ENCODE results near the gene DNAAF6. TPM values are rescaled to one million over a fixed set of nuclear protein-coding genes. Genes with fewer than 3 reads are reported as not detected.

The DNAAF6 gene
- total and polyA plus RNA-seq, 4 donors = not detected

DNA sequence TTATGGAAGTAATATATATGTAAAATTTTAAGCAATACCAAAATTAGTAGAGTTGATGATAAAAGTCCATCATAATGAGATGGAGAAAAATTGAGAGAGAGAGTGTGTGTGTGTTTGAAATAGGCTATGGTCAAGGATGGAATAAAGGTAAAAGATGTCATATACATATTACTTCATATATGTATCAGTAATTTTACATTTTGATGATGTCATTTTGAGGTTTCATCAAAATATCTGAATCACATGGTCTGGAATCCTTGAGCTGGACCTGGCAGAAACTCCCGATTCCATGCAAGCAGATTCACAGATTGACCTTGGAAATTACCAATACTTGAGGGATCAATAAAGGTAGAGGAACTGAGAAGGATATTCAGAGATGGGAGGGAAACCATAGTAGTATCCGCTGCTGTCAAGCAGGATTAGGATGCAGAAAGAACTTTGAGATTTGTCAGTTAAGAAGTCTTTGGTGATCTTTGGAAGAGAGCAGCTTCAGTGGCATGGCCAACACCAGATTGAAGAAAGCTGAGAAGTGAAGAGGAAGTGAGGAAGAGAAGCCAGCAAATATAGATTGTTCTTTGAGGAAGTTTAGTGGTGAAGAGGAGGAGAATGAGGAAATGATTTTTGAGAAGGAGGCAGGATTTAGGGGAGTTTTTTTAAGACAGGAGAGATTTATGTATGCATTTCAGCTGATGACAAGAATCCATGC, 21.5 kb downstream of the DNAAF6 start (continued):
- no peak for TF ChIP-seq REST (IDR thresholded peaks at IDR 0.05)
- TF ChIP-seq FOXA2 (IDR thresholded peaks at IDR 0.05) = no peak
- no peak for TF ChIP-seq NR2F2 (IDR thresholded peaks at IDR 0.05)

- Histone ChIP-seq H3K4me1 (ENCODE audit: control insufficient read depth in 4 of 4, insufficient read depth in 4 of 4, low read length in 3 of 4) (no peaks in the 10 kb centered on the region), H3K9ac (ENCODE audit: low read depth in 1 of 2, low read length in 2 of 2) (no peak overlapping the region), H3K27ac (ENCODE audit: low read depth in 1 of 2, low read length in 2 of 2) (no peak overlapping the region), H3K4me3 (ENCODE audit: low read depth in 1 of 3, low read length in 3 of 3) (no peak overlapping the region), H3K27me3 (ENCODE audit: control insufficient read depth in 4 of 4, insufficient read depth in 4 of 4, low read length in 3 of 4) (no peaks in the 10 kb centered on the region), H3K9me3 (ENCODE audit: control insufficient read depth in 4 of 4, low read length in 3 of 4) (no peaks in the 10 kb centered on the region), H3K36me3 (ENCODE audit: control insufficient read depth in 4 of 4, insufficient read depth in 3 of 4, low read depth in 1 of 4, low read length in 3 of 4) (no peaks in the 10 kb centered on the region)
- DNase-seq (ENCODE audit: low spot score) = no peak
- WGBS = 84% methylated on average over 2 of the region's 2 CpGs
- TF ChIP-seq, protein P1, sequence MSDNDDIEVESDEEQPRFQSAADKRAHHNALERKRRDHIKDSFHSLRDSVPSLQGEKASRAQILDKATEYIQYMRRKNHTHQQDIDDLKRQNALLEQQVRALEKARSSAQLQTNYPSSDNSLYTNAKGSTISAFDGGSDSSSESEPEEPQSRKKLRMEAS (IDR thresholded peaks at IDR 0.05) = no peak
- TF ChIP-seq SP1 (IDR thresholded peaks at IDR 0.05) = no peak
- TF ChIP-seq YY1 (IDR thresholded peaks at IDR 0.05) = no peak
- no peak for TF ChIP-seq FOXA2 (IDR thresholded peaks at IDR 0.05)
- TF ChIP-seq RAD21 (IDR thresholded peaks at IDR 0.05) = no peak
- TF ChIP-seq ZBTB33 (IDR thresholded peaks at IDR 0.05) = no peak
- TF ChIP-seq, protein P2, sequence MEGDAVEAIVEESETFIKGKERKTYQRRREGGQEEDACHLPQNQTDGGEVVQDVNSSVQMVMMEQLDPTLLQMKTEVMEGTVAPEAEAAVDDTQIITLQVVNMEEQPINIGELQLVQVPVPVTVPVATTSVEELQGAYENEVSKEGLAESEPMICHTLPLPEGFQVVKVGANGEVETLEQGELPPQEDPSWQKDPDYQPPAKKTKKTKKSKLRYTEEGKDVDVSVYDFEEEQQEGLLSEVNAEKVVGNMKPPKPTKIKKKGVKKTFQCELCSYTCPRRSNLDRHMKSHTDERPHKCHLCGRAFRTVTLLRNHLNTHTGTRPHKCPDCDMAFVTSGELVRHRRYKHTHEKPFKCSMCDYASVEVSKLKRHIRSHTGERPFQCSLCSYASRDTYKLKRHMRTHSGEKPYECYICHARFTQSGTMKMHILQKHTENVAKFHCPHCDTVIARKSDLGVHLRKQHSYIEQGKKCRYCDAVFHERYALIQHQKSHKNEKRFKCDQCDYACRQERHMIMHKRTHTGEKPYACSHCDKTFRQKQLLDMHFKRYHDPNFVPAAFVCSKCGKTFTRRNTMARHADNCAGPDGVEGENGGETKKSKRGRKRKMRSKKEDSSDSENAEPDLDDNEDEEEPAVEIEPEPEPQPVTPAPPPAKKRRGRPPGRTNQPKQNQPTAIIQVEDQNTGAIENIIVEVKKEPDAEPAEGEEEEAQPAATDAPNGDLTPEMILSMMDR (IDR thresholded peaks at IDR 0.05; ENCODE audit: low read depth, low read length, missing input control) = no peak
- TF ChIP-seq JUND (IDR thresholded peaks at IDR 0.05) = no peak
- no peak for TF ChIP-seq GABPA (IDR thresholded peaks at IDR 0.05 in 1 of 2, conservative IDR thresholded peaks at IDR 0.05 in 1 of 2)
- no peak for TF ChIP-seq EGR1 (IDR thresholded peaks at IDR 0.05; ENCODE audit: low read depth in 2 of 2)
- TF ChIP-seq FOXA1 (IDR thresholded peaks at IDR 0.05) = no peak
- no peak for TF ChIP-seq HNF4G (IDR thresholded peaks at IDR 0.05)
- TF ChIP-seq ATF3 (IDR thresholded peaks at IDR 0.05) = no peak
- no peak for TF ChIP-seq TAF1 (conservative IDR thresholded peaks at IDR 0.05)
- TF ChIP-seq REST (IDR thresholded peaks at IDR 0.05) = no peak
- no peak for TF ChIP-seq RXRA (IDR thresholded peaks at IDR 0.05)
- no peak for TF ChIP-seq HNF4A (conservative IDR thresholded peaks at IDR 0.05)
- TF ChIP-seq NR2F2 (IDR thresholded peaks at IDR 0.05) = no peak
Observed at GRCh38 chrX:107228486-107228819, 22.0 kb downstream of the DNAAF6 start.
